Neural cell (in vitro differentiated cells): ENCODE data around the gene INO80E. TPM values are rescaled to one million over a fixed set of nuclear protein-coding genes. Genes with fewer than 3 reads are reported as not detected.

ENCODE experiments used
- H2AFZ ChIP-seq: fragments of 200-600, 300-800 bp; sonication (generic), shearing (Covaris generic); 2 replicates; pipeline ENCODE4 v1.6.0; 2014; ENCODE audit warnings: low read depth, mild to moderate bottlenecking, antibody characterized with exemption, low read length, moderate library complexity
- H3F3A ChIP-seq: fragments of 200-600 bp; shearing (Covaris generic); 2 replicates; pipeline ENCODE4 v1.6.1; 2016; ENCODE audit warnings: mild to moderate bottlenecking, moderate library complexity, mixed read lengths, antibody characterized with exemption, low read length; ENCODE audit not compliant: insufficient read depth, poor library complexity, severe bottlenecking
- H3K27ac ChIP-seq: fragments of 200-600, 300-800 bp; sonication (generic), shearing (Covaris generic); 2 replicates; pipeline ENCODE4 v1.5.1; 2014; ENCODE audit warnings: mild to moderate bottlenecking, low read length, moderate library complexity
- H3K27me3 ChIP-seq: fragments of 300-800, 200-600 bp; sonication (generic), shearing (Covaris generic); 2 replicates; pipeline ENCODE4 v1.6.0; 2014; ENCODE audit warnings: mild to moderate bottlenecking, low read depth, low read length, moderate library complexity; ENCODE audit not compliant: insufficient read depth
- H3K36me3 ChIP-seq: fragments of 300-800, 200-600 bp; sonication (generic), shearing (Covaris generic); 2 replicates; pipeline ENCODE4 v1.5.1; 2014; ENCODE audit warnings: mild to moderate bottlenecking, antibody characterized with exemption, low read length, moderate library complexity; ENCODE audit not compliant: insufficient read depth
- H3K4me2 ChIP-seq: fragments of 300-800, 200-600 bp; sonication (generic), shearing (Covaris generic); 2 replicates; pipeline ENCODE4 v1.6.0; 2014; ENCODE audit warnings: mild to moderate bottlenecking, low read length
- H3K4me3 ChIP-seq: fragments of 300-800, 200-600 bp; sonication (generic), shearing (Covaris generic); 2 replicates; pipeline ENCODE4 v1.5.1; 2014; ENCODE audit warnings: mild to moderate bottlenecking, low read length, moderate library complexity
- H3K79me2 ChIP-seq: fragments of 200-600 bp; shearing (Covaris generic); replicated peaks from 2 replicates; pipeline ENCODE4 v1.6.0; 2014; ENCODE audit warnings: mild to moderate bottlenecking, low read length, moderate library complexity; ENCODE audit not compliant: insufficient read depth
- H3K9ac ChIP-seq: fragments of 300-800, 200-600 bp; sonication (generic), shearing (Covaris generic); 2 replicates; pipeline ENCODE4 v1.6.1; 2016; ENCODE audit warnings: mild to moderate bottlenecking, low read length, mixed read lengths
- H3K9me2 ChIP-seq: fragments of 200-600 bp; shearing (Covaris generic); 2 replicates; pipeline ENCODE4 v1.6.1; 2016; ENCODE audit warnings: mild to moderate bottlenecking, low read length, mixed read lengths; ENCODE audit not compliant: insufficient read depth
- H3K9me3 ChIP-seq: fragments of 200-600, 300-800 bp; sonication (generic), shearing (Covaris generic); 2 replicates; pipeline ENCODE4 v1.6.1; 2016; ENCODE audit warnings: mild to moderate bottlenecking, mixed run types, low read length, moderate library complexity, mixed read lengths
- H4K20me1 ChIP-seq: fragments of 200-600 bp; shearing (Covaris generic); 2 replicates; pipeline ENCODE4 v1.6.1; 2016; ENCODE audit warnings: mild to moderate bottlenecking, mixed run types; ENCODE audit not compliant: insufficient read depth
- EP300 ChIP-seq: fragments of 450-650 bp; conservative IDR thresholded peaks from 2 replicates; pipeline ENCODE4 v1.6.1; 2014; ENCODE audit warnings: antibody characterized with exemption, mild to moderate bottlenecking, moderate library complexity; ENCODE audit not compliant: poor library complexity, severe bottlenecking
- EZH2 ChIP-seq: fragments of 200-600, 300-800 bp; shearing (Covaris generic), sonication (generic); IDR thresholded peaks from 2 replicates; pipeline ENCODE4 v1.6.1; 2014; ENCODE audit warnings: antibody characterized with exemption, low read length, borderline replicate concordance, mild to moderate bottlenecking; ENCODE audit not compliant: insufficient read depth, poor library complexity, severe bottlenecking
- MXI1 ChIP-seq: fragments of 450-650 bp; conservative IDR thresholded peaks from 2 replicates; pipeline ENCODE4 v1.6.1; 2014; ENCODE audit warnings: antibody characterized with exemption, mild to moderate bottlenecking; ENCODE audit not compliant: poor library complexity, severe bottlenecking
- POLR2AphosphoS5 ChIP-seq: IDR thresholded peaks from 2 replicates; pipeline ENCODE4 v1.6.1; 2012
- RAD21 ChIP-seq: fragments of 450-650 bp; conservative IDR thresholded peaks from 2 replicates; pipeline ENCODE4 v1.6.1; 2014; ENCODE audit warnings: antibody characterized with exemption, mild to moderate bottlenecking, moderate library complexity
- SMC3 ChIP-seq: fragments of 450-650 bp; conservative IDR thresholded peaks from 2 replicates; pipeline ENCODE4 v1.6.1; 2014; ENCODE audit warnings: antibody characterized with exemption, mild to moderate bottlenecking, moderate library complexity; ENCODE audit not compliant: poor library complexity
- TAF1 ChIP-seq: IDR thresholded peaks from 2 replicates; pipeline ENCODE4 v1.6.1; 2012; ENCODE audit warnings: low read depth
- polyA plus RNA-seq: library from polyadenylated mRNA; depleted of rRNA; stranded (reverse); fragments of >200 nt; gene quantifications from 2 replicates; pipeline ENCODE4 v1.2.3, GENCODE V29; 2014
- TF ChIP-seq, protein P1 (sequence below): fragments of 450-650 bp; IDR thresholded peaks from 2 replicates; pipeline ENCODE4 v1.5.1; 2014; ENCODE audit warnings: antibody characterized with exemption, mild to moderate bottlenecking, moderate library complexity; ENCODE audit not compliant: poor library complexity, severe bottlenecking
- TF ChIP-seq, protein P2 (sequence below): IDR thresholded peaks from 2 replicates; pipeline ENCODE4 v1.6.1; 2012; ENCODE audit warnings: borderline replicate concordance

INO80E gene
- polyA plus RNA-seq, 1 donor from 2014 or later, result 130 TPM

DNA sequence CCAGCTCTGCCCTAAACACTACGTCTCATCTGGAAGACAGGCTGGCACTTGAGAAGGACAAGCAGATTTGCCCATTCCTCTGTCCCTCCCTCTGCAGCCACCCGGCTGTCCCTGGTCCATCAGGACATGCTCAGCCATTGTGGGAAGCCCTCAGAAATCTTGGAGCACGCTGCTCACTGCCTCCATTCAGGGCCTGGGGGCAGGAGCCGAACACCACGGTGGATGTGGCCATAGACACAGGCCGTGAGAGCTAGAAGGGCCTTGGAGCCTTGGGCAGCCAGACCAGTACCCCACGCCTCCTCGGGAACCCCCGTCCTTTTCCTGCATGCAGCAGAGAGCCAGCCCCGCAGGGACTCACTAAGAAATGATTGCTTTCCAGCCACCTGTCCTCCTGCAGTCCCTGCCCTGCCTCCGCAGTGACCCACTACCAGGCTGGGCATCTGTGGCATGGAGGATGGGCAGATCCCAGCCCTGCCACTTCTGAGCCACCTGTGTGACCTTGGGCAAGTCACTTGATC is 11.4 kb downstream of the INO80E start:
- no peaks in the 10 kb centered on the region for H3K36me3 ChIP-seq
- no peaks in the 10 kb centered on the region for H3F3A ChIP-seq
- no peak overlapping the region for H3K27ac ChIP-seq
- H3K4me2 ChIP-seq, result no peak overlapping the region
- no peaks in the 10 kb centered on the region for H3K9me2 ChIP-seq
- no peaks in the 10 kb centered on the region for H3K27me3 ChIP-seq
- no peak overlapping the region for H3K4me3 ChIP-seq
- TF ChIP-seq POLR2AphosphoS5 (no peak), TAF1 (no peak), SMC3 (no peak), EP300 (no peak), EZH2 (no peak)
- TF ChIP-seq, protein P1, sequence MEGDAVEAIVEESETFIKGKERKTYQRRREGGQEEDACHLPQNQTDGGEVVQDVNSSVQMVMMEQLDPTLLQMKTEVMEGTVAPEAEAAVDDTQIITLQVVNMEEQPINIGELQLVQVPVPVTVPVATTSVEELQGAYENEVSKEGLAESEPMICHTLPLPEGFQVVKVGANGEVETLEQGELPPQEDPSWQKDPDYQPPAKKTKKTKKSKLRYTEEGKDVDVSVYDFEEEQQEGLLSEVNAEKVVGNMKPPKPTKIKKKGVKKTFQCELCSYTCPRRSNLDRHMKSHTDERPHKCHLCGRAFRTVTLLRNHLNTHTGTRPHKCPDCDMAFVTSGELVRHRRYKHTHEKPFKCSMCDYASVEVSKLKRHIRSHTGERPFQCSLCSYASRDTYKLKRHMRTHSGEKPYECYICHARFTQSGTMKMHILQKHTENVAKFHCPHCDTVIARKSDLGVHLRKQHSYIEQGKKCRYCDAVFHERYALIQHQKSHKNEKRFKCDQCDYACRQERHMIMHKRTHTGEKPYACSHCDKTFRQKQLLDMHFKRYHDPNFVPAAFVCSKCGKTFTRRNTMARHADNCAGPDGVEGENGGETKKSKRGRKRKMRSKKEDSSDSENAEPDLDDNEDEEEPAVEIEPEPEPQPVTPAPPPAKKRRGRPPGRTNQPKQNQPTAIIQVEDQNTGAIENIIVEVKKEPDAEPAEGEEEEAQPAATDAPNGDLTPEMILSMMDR, result no peak
- TF ChIP-seq, protein P2, sequence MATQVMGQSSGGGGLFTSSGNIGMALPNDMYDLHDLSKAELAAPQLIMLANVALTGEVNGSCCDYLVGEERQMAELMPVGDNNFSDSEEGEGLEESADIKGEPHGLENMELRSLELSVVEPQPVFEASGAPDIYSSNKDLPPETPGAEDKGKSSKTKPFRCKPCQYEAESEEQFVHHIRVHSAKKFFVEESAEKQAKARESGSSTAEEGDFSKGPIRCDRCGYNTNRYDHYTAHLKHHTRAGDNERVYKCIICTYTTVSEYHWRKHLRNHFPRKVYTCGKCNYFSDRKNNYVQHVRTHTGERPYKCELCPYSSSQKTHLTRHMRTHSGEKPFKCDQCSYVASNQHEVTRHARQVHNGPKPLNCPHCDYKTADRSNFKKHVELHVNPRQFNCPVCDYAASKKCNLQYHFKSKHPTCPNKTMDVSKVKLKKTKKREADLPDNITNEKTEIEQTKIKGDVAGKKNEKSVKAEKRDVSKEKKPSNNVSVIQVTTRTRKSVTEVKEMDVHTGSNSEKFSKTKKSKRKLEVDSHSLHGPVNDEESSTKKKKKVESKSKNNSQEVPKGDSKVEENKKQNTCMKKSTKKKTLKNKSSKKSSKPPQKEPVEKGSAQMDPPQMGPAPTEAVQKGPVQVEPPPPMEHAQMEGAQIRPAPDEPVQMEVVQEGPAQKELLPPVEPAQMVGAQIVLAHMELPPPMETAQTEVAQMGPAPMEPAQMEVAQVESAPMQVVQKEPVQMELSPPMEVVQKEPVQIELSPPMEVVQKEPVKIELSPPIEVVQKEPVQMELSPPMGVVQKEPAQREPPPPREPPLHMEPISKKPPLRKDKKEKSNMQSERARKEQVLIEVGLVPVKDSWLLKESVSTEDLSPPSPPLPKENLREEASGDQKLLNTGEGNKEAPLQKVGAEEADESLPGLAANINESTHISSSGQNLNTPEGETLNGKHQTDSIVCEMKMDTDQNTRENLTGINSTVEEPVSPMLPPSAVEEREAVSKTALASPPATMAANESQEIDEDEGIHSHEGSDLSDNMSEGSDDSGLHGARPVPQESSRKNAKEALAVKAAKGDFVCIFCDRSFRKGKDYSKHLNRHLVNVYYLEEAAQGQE, result no peak
- H3K9ac ChIP-seq, result no peak overlapping the region
- no peaks in the 10 kb centered on the region for H4K20me1 ChIP-seq
- H2AFZ ChIP-seq, result no peak overlapping the region
- H3K79me2 ChIP-seq, result no peaks in the 10 kb centered on the region
- no peaks in the 10 kb centered on the region for H3K9me3 ChIP-seq

DNA sequence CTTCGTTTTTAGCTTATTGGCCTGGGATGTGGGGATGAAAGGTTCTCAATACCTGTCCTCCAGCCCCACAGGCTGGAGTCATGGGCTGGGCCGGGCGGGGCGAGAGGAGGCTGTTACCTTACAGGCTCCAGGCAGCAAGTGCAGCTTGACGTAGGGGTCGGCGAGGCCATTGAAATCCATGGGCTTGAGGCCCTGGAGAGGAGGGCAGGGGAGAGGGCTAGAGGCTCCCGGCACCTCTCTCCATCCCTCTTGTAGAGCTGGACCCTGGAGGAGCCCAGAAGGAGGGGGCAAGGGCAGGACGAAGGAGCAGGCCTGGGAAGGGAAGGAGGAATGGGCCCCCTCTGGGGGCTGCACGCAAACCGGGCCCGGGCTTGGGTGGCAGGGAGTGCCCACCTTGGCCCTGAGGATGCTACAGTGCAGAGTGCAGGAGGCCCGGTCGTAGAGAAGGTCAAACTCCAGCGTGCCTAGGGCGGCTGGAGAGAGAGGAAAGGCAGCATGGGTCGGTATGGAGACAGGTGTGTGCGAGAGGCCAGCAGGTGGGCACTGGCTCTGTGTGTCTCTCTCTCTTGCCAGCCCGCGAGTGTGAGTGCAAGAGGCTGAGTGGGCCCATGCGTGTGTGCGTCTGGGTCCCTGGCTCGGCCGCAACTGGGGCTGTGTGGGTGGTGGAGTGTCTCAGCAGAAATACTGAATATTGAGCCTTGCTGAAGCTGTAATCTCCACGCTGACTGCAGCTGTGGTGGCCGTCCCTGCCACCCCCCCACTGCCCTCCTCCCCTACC is 13.2 kb downstream of the INO80E start:
- H2AFZ ChIP-seq, result no peak overlapping the region
- TF ChIP-seq SMC3 (no peak), EZH2 (no peak), POLR2AphosphoS5 (no peak), RAD21 (no peak), EP300 (no peak), MXI1 (no peak), TAF1 (no peak)
- TF ChIP-seq, protein P2, result no peak
- TF ChIP-seq, protein P1, result no peak

More for the DNA sequence above, 13.2 kb downstream of the INO80E start:
- Histone ChIP-seq H3K9me2 (no peaks in the 10 kb centered on the region), H4K20me1 (no peaks in the 10 kb centered on the region), H3K9me3 (no peaks in the 10 kb centered on the region), H3K36me3 (no peaks in the 10 kb centered on the region), H3K27me3 (no peaks in the 10 kb centered on the region), H3K79me2 (no peaks in the 10 kb centered on the region), H3K4me2 (no peak overlapping the region), H3K27ac (no peak overlapping the region), H3K9ac (peak overlapping the region; percentile 62), H3F3A (no peaks in the 10 kb centered on the region), H3K4me3 (peak overlapping the region; percentile 82)
